Neural cell (in vitro differentiated cells): Measurements from ENCODE around the gene ETFB. TPM values are rescaled to one million over a fixed set of nuclear protein-coding genes. Genes with fewer than 3 reads are reported as not detected.
A peak's percentile ranks its signal among the peaks of the same experiment; 100 is the strongest.

Experiments used
- H2AFZ ChIP-seq: fragments of 200-600, 300-800 bp; sonication (generic), shearing (Covaris generic); 2 replicates; pipeline ENCODE4 v1.6.0; 2014; ENCODE audit warnings: low read depth, mild to moderate bottlenecking, antibody characterized with exemption, low read length, moderate library complexity
- H3F3A ChIP-seq: fragments of 200-600 bp; shearing (Covaris generic); 2 replicates; pipeline ENCODE4 v1.6.1; 2016; ENCODE audit warnings: mild to moderate bottlenecking, moderate library complexity, mixed read lengths, antibody characterized with exemption, low read length; ENCODE audit not compliant: insufficient read depth, poor library complexity, severe bottlenecking
- H3K27ac ChIP-seq: fragments of 200-600, 300-800 bp; sonication (generic), shearing (Covaris generic); 2 replicates; pipeline ENCODE4 v1.5.1; 2014; ENCODE audit warnings: mild to moderate bottlenecking, low read length, moderate library complexity
- H3K27me3 ChIP-seq: fragments of 300-800, 200-600 bp; sonication (generic), shearing (Covaris generic); 2 replicates; pipeline ENCODE4 v1.6.0; 2014; ENCODE audit warnings: mild to moderate bottlenecking, low read depth, low read length, moderate library complexity; ENCODE audit not compliant: insufficient read depth
- H3K36me3 ChIP-seq: fragments of 300-800, 200-600 bp; sonication (generic), shearing (Covaris generic); 2 replicates; pipeline ENCODE4 v1.5.1; 2014; ENCODE audit warnings: mild to moderate bottlenecking, antibody characterized with exemption, low read length, moderate library complexity; ENCODE audit not compliant: insufficient read depth
- H3K4me2 ChIP-seq: fragments of 300-800, 200-600 bp; sonication (generic), shearing (Covaris generic); 2 replicates; pipeline ENCODE4 v1.6.0; 2014; ENCODE audit warnings: mild to moderate bottlenecking, low read length
- H3K4me3 ChIP-seq: fragments of 300-800, 200-600 bp; sonication (generic), shearing (Covaris generic); 2 replicates; pipeline ENCODE4 v1.5.1; 2014; ENCODE audit warnings: mild to moderate bottlenecking, low read length, moderate library complexity
- H3K79me2 ChIP-seq: fragments of 200-600 bp; shearing (Covaris generic); replicated peaks from 2 replicates; pipeline ENCODE4 v1.6.0; 2014; ENCODE audit warnings: mild to moderate bottlenecking, low read length, moderate library complexity; ENCODE audit not compliant: insufficient read depth
- H3K9ac ChIP-seq: fragments of 300-800, 200-600 bp; sonication (generic), shearing (Covaris generic); 2 replicates; pipeline ENCODE4 v1.6.1; 2016; ENCODE audit warnings: mild to moderate bottlenecking, low read length, mixed read lengths
- H3K9me2 ChIP-seq: fragments of 200-600 bp; shearing (Covaris generic); 2 replicates; pipeline ENCODE4 v1.6.1; 2016; ENCODE audit warnings: mild to moderate bottlenecking, low read length, mixed read lengths; ENCODE audit not compliant: insufficient read depth
- H3K9me3 ChIP-seq: fragments of 200-600, 300-800 bp; sonication (generic), shearing (Covaris generic); 2 replicates; pipeline ENCODE4 v1.6.1; 2016; ENCODE audit warnings: mild to moderate bottlenecking, mixed run types, low read length, moderate library complexity, mixed read lengths
- H4K20me1 ChIP-seq: fragments of 200-600 bp; shearing (Covaris generic); 2 replicates; pipeline ENCODE4 v1.6.1; 2016; ENCODE audit warnings: mild to moderate bottlenecking, mixed run types; ENCODE audit not compliant: insufficient read depth
- CTCF ChIP-seq: fragments of 450-650 bp; IDR thresholded peaks from 2 replicates; pipeline ENCODE4 v1.5.1; 2014; ENCODE audit warnings: antibody characterized with exemption, mild to moderate bottlenecking, moderate library complexity; ENCODE audit not compliant: poor library complexity, severe bottlenecking
- EP300 ChIP-seq: fragments of 450-650 bp; conservative IDR thresholded peaks from 2 replicates; pipeline ENCODE4 v1.6.1; 2014; ENCODE audit warnings: antibody characterized with exemption, mild to moderate bottlenecking, moderate library complexity; ENCODE audit not compliant: poor library complexity, severe bottlenecking
- EZH2 ChIP-seq: fragments of 200-600, 300-800 bp; shearing (Covaris generic), sonication (generic); IDR thresholded peaks from 2 replicates; pipeline ENCODE4 v1.6.1; 2014; ENCODE audit warnings: antibody characterized with exemption, low read length, borderline replicate concordance, mild to moderate bottlenecking; ENCODE audit not compliant: insufficient read depth, poor library complexity, severe bottlenecking
- MXI1 ChIP-seq: fragments of 450-650 bp; conservative IDR thresholded peaks from 2 replicates; pipeline ENCODE4 v1.6.1; 2014; ENCODE audit warnings: antibody characterized with exemption, mild to moderate bottlenecking; ENCODE audit not compliant: poor library complexity, severe bottlenecking
- POLR2AphosphoS5 ChIP-seq: IDR thresholded peaks from 2 replicates; pipeline ENCODE4 v1.6.1; 2012
- RAD21 ChIP-seq: fragments of 450-650 bp; conservative IDR thresholded peaks from 2 replicates; pipeline ENCODE4 v1.6.1; 2014; ENCODE audit warnings: antibody characterized with exemption, mild to moderate bottlenecking, moderate library complexity
- REST ChIP-seq: IDR thresholded peaks from 2 replicates; pipeline ENCODE4 v1.6.1; 2012; ENCODE audit warnings: borderline replicate concordance
- SMC3 ChIP-seq: fragments of 450-650 bp; conservative IDR thresholded peaks from 2 replicates; pipeline ENCODE4 v1.6.1; 2014; ENCODE audit warnings: antibody characterized with exemption, mild to moderate bottlenecking, moderate library complexity; ENCODE audit not compliant: poor library complexity
- TAF1 ChIP-seq: IDR thresholded peaks from 2 replicates; pipeline ENCODE4 v1.6.1; 2012; ENCODE audit warnings: low read depth
- polyA plus RNA-seq: library from polyadenylated mRNA; depleted of rRNA; stranded (reverse); fragments of >200 nt; gene quantifications from 2 replicates; pipeline ENCODE4 v1.2.3, GENCODE V29; 2014

The ETFB gene
- polyA plus RNA-seq, 1 donor from 2014 or later, result 383 TPM

- no peaks in the 10 kb centered on the region for H3F3A ChIP-seq
- no peak overlapping the region for H3K4me2 ChIP-seq
- H3K27ac ChIP-seq, result no peak overlapping the region
- no peak overlapping the region for H2AFZ ChIP-seq
- no peaks in the 10 kb centered on the region for H3K36me3 ChIP-seq
- no peaks in the 10 kb centered on the region for H3K9me2 ChIP-seq
- H3K9ac ChIP-seq, result no peak overlapping the region
- no peaks in the 10 kb centered on the region for H3K79me2 ChIP-seq
- no peak for TF ChIP-seq RAD21
- TF ChIP-seq TAF1, result no peak
- no peak for TF ChIP-seq EZH2
- TF ChIP-seq CTCF, result no peak
- TF ChIP-seq REST, result no peak
- no peak for TF ChIP-seq POLR2AphosphoS5
- no peak for TF ChIP-seq MXI1
- TF ChIP-seq EP300, result no peak
- no peaks in the 10 kb centered on the region for H3K9me3 ChIP-seq
- H4K20me1 ChIP-seq, result no peaks in the 10 kb centered on the region
- peaks cover 5% of the 10 kb centered on the region for H3K27me3 ChIP-seq
- H3K4me3 ChIP-seq, result peak overlapping the region; percentile 72
Observed at GRCh38 chr19:51337861-51338562, 28.2 kb downstream of the ETFB start.

- Histone ChIP-seq H3F3A (no peaks in the 10 kb centered on the region), H3K27me3 (peaks cover 5% of the 10 kb centered on the region), H3K4me2 (no peak overlapping the region), H3K36me3 (no peaks in the 10 kb centered on the region), H3K9ac (no peak overlapping the region), H3K27ac (no peak overlapping the region), H3K79me2 (no peaks in the 10 kb centered on the region), H4K20me1 (no peaks in the 10 kb centered on the region), H3K9me2 (no peaks in the 10 kb centered on the region), H3K4me3 (no peak overlapping the region), H2AFZ (no peak overlapping the region), H3K9me3 (no peaks in the 10 kb centered on the region)
- no peak for TF ChIP-seq RAD21
- TF ChIP-seq REST, result no peak
- TF ChIP-seq TAF1, result no peak
- TF ChIP-seq CTCF, result no peak
- no peak for TF ChIP-seq POLR2AphosphoS5
- TF ChIP-seq SMC3, result no peak
- TF ChIP-seq EP300, result no peak
- no peak for TF ChIP-seq MXI1
- no peak for TF ChIP-seq EZH2
Observed at GRCh38 chr19:51337141-51337860, 28.9 kb downstream of the ETFB start.
